GM12878 (cell line): ENCODE measurements around the gene PRMT5. TPM values are rescaled to one million over a fixed set of nuclear protein-coding genes. Genes with fewer than 3 reads are reported as not detected.

ENCODE experiments used
- ATF7 ChIP-seq: fragments of 450-650 bp; IDR thresholded peaks from 2 replicates; pipeline ENCODE4 v1.6.1; 2016; ENCODE audit warnings: low read depth, mild to moderate bottlenecking
- CBX3 ChIP-seq: fragments of 200-600 bp; sonication (generic); IDR thresholded peaks from 2 replicates; pipeline ENCODE4 v1.6.1; 2016; ENCODE audit warnings: low read depth, borderline replicate concordance
- CUX1 ChIP-seq: IDR thresholded peaks from 2 replicates; pipeline ENCODE4 v1.6.1; 2012; ENCODE audit warnings: improper control_type of control experiment, low read depth, low read length; ENCODE audit not compliant: insufficient replicate concordance
- E4F1 ChIP-seq: fragments of 450-650 bp; IDR thresholded peaks from 2 replicates; pipeline ENCODE4 v1.6.1; 2018; ENCODE audit warnings: borderline replicate concordance, mild to moderate bottlenecking; ENCODE audit not compliant: partially characterized antibody
- FOXM1 ChIP-seq: IDR thresholded peaks from 2 replicates; pipeline ENCODE4 v1.6.1; 2012; ENCODE audit warnings: low read depth, mild to moderate bottlenecking, inconsistent platforms, low read length, moderate library complexity
- JUND ChIP-seq: IDR thresholded peaks from 2 replicates; pipeline ENCODE4 v1.6.1; 2012; ENCODE audit warnings: low read depth, mild to moderate bottlenecking, low read length, improper control_type of control experiment, moderate library complexity
- KAT2A ChIP-seq: conservative IDR thresholded peaks from 2 replicates; pipeline ENCODE4 v1.6.1; 2011; ENCODE audit warnings: low read depth, low read length; ENCODE audit not compliant: control insufficient read depth
- RFX5 ChIP-seq: IDR thresholded peaks from 2 replicates; pipeline ENCODE4 v1.6.1; 2011; ENCODE audit warnings: low read depth, low read length, improper control_type of control experiment
- RUNX3 ChIP-seq: IDR thresholded peaks from 2 replicates; pipeline ENCODE4 v1.6.1; 2012; ENCODE audit warnings: low read length, inconsistent platforms
- TAF1 ChIP-seq: IDR thresholded peaks from 2 replicates; pipeline ENCODE4 v1.6.1; 2011; ENCODE audit warnings: mild to moderate bottlenecking, low read depth, low read length, borderline replicate concordance
- TBL1XR1 ChIP-seq: IDR thresholded peaks from 2 replicates; pipeline ENCODE4 v1.6.1; 2012; ENCODE audit warnings: low read depth, low read length, improper control_type of control experiment
- USF1 ChIP-seq: IDR thresholded peaks from 2 replicates; pipeline ENCODE4 v1.6.1; 2011; ENCODE audit warnings: borderline replicate concordance, low read depth, mild to moderate bottlenecking, moderate library complexity, mixed read lengths, low read length; ENCODE audit not compliant: insufficient read depth; ENCODE audit errors: extremely low read length
- USF2 ChIP-seq: IDR thresholded peaks from 2 replicates; pipeline ENCODE4 v1.6.1; 2011; ENCODE audit warnings: low read depth, low read length, improper control_type of control experiment, borderline replicate concordance
- ZBTB11 ChIP-seq: fragments of 450-650 bp; formaldehyde crosslinking; IDR thresholded peaks from 2 replicates; pipeline ENCODE4 v1.5.0; 2022; ENCODE audit warnings: mild to moderate bottlenecking, missing genetic modification characterization
- ZZZ3 ChIP-seq: IDR thresholded peaks from 2 replicates; pipeline ENCODE4 v1.6.1; 2011; ENCODE audit warnings: low read depth; ENCODE audit not compliant: control insufficient read depth, insufficient read length
- polyA plus RNA-seq, 11 experiments: library from polyadenylated mRNA; depleted of rRNA in 4 of 11; unstranded in 6 of 11; stranded (reverse) in 5 of 11; fragments of >200 nt; fragmentation: Nextera tagmentation in 4 of 11; fragmentation: Illumina TruSeq in 1 of 11; extraction: Ambion mirVana in 4 of 11; extraction: Trizol in 1 of 11; gene quantifications; 1 replicate in 1 of 11; 2 replicates in 10 of 11; pipeline versions ENCODE4 v1.2.1 to v1.2.3, GENCODE V29; 2011 to 2016; ENCODE audit warnings: inconsistent platforms in 2 of 11, missing spikeins in 2 of 11, low read depth in 1 of 11
- total RNA-seq, 4 experiments: library from RNA; depleted of rRNA in 3 of 4; stranded (reverse); fragments of >200 nt in 3 of 4; fragmentation: Illumina TruSeq in 1 of 4; extraction: Trizol in 1 of 4; gene quantifications; 2 replicates each; pipeline versions ENCODE4 v1.2.1 to v1.2.3, GENCODE V29; 2013 to 2021

PRMT5 gene
- total and polyA plus RNA-seq, 10 of the 15 experiments (the other 5 are each of a cell fraction or from before 2014, with no cell fraction given) = 54.3 to 221 (median 111) TPM

DNA sequence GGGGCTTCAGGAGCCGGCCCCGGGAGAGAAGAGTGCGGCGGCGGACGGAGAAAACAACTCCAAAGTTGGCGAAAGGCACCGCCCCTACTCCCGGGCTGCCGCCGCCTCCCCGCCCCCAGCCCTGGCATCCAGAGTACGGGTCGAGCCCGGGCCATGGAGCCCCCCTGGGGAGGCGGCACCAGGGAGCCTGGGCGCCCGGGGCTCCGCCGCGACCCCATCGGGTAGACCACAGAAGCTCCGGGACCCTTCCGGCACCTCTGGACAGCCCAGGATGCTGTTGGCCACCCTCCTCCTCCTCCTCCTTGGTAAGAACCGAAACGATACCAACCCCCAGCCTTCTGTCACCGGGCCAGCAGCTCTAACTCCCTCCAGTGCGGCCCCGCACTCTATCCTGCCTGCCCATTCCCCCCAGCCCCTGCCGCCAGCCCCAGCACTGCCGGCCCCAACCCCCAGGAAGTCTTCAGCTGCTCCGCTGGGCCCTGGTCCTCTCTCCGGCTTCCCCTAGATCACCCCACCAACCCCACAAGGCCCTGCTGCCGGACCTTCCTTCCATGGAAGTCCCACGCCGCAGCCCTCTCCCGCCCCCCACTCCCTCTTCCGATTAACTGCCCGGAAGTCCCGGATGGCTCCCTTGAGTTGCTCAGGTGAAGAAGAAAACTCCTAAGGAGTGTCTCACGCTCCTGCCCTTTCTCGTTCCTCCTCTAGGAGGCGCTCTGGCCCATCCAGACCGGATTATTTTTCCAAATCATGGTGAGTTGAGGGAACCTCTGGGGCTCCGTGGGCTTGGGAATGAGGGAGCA, 56.9 kb downstream of the PRMT5 start (continued):
- TF ChIP-seq CUX1 (no peak), KAT2A (no peak), JUND (no peak), USF1 (no peak), TAF1 (no peak), USF2 (no peak), ZZZ3 (no peak), RFX5 (no peak), ATF7 (no peak), CBX3 (no peak), TBL1XR1 (no peak), ZBTB11 (CRISPR knock-in tag) (no peak), E4F1 (no peak), RUNX3 (no peak; the same call in none of the 2 replicates), FOXM1 (no peak)
